Adrenal gland (tissue), 12 donors: Measurements from ENCODE around the gene SIRPB1. TPM values are rescaled to one million over a fixed set of nuclear protein-coding genes. Genes with fewer than 3 reads are reported as not detected.
"Not testable (repeated sequence)": the region's sequence is repeated elsewhere in the genome, so short reads cannot be mapped to it uniquely, and the experiment has no call there.

ENCODE experiments used
- DNase-seq, 7 donors: peaks; one replicate each; pipeline ENCODE4 v3.0.0-alpha.2; 2019 to 2020
- H3K27ac ChIP-seq, 5 donors: fragments of 200-600 bp; sonication (generic) in 4 of 5; 1 replicate in 3 of 5; 2 replicates in 2 of 5; pipeline versions ENCODE4 v1.5.1 to v1.8.0; 2016 to 2020; ENCODE audit warnings: mild to moderate bottlenecking in 1 of 5
- H3K27me3 ChIP-seq: fragments of 200-600 bp; 2 replicates; pipeline ENCODE4 v1.8.0; 2021
- H3K36me3 ChIP-seq, 2 donors: fragments of 200-600 bp; replicated peaks in 1 of 2; 1 replicate in 1 of 2; 2 replicates in 1 of 2; pipeline versions ENCODE4 v1.5.1 to v1.8.0; 2018 to 2022
- H3K4me1 ChIP-seq, 2 donors: fragments of 200-600 bp; replicated peaks in 1 of 2; 1 replicate in 1 of 2; 2 replicates in 1 of 2; pipeline versions ENCODE4 v1.5.1 to v1.8.0; 2018 to 2021
- H3K4me3 ChIP-seq, 4 donors: fragments of 200-600 bp; sonication (generic) in 3 of 4; one replicate each; pipeline ENCODE4 v1.5.1; 2016 to 2018
- H3K9me3 ChIP-seq, 3 donors: fragments of 200-600 bp; sonication (generic) in 1 of 3; replicated peaks in 1 of 3; 1 replicate in 2 of 3; 2 replicates in 1 of 3; pipeline versions ENCODE4 v1.5.1 to v1.8.0; 2016 to 2021
- POLR2A ChIP-seq, 2 donors: fragments of 450-650 bp; IDR thresholded peaks; one replicate each; pipeline ENCODE4 v1.6.1; 2017; ENCODE audit warnings: antibody characterized with exemption in 2 of 2, mild to moderate bottlenecking in 2 of 2, moderate library complexity in 1 of 2
- WGBS, 4 donors: extraction: QIAGEN DNeasy Blood & Tissue Kit in 2 of 4; methylation state at CpG; one replicate each; pipeline versions ENCODE4 v1.1.5 to v1.1.7; 2013 to 2017; 5-methylcytosine and 5-hydroxymethylcytosine counted together
- intact Hi-C, 2 donors: fragments of 100-400 bp; cut with DNase I; formaldehyde crosslinking; loops; one replicate each; pipeline versions ENCODE4 v1.14.1 to v1.15.0; 2022 to 2023
- polyA plus RNA-seq, 3 donors: library from polyadenylated mRNA; stranded (reverse); fragments of 200-250 nt in 2 of 3; fragments of 350-450 nt in 1 of 3; fragmentation: Illumina TruSeq in 1 of 3; extraction: RNeasy Lipid Tissue Mini Kit (QIAGEN cat#74804) in 1 of 3; gene quantifications; one replicate each; pipeline ENCODE4 v1.2.3, GENCODE V29; 2013 to 2014
- total RNA-seq, 9 donors: library from RNA; depleted of rRNA in 4 of 9; stranded (reverse); fragments of >200 nt in 4 of 9; fragments of 120-200 nt in 1 of 9; fragmentation: NEBNext Ultra II Directional in 1 of 9; extraction: Animal tissue kit (Norgen Biotek cat#: 25700) in 1 of 9; gene quantifications; one replicate each; pipeline versions ENCODE4 v1.1.0 to v1.2.4, GENCODE V29; 2013 to 2023
- TF ChIP-seq, protein P1 (sequence below), 6 experiments: fragments of 450-650 bp in 4 of 6; fragments of 200-600 bp in 2 of 6; sonication (generic) in 1 of 6; IDR thresholded peaks; 1 replicate in 5 of 6; 2 replicates in 1 of 6; pipeline versions ENCODE4 v1.5.1 to v1.8.0; 2016 to 2021; ENCODE audit warnings: antibody characterized with exemption in 6 of 6, mild to moderate bottlenecking in 2 of 6, moderate library complexity in 1 of 6
- donor health status: healthy with polysubstance abuse.
- donor health status: Bipolar disorder and iron deficiency.
- donor health status: DM: yes; HTN: yes; CAD: no.
- donor health status: DM: no; HTN: no; CAD: no.
- donor health status: DM: no; HTN: no; CAD: no.
- donor health status: DM: yes; HTN: yes; CAD: no.

Gene SIRPB1
- total and polyA plus RNA-seq, 12 donors = 0.49 to 15.1 (median 3.9) TPM

DNA sequence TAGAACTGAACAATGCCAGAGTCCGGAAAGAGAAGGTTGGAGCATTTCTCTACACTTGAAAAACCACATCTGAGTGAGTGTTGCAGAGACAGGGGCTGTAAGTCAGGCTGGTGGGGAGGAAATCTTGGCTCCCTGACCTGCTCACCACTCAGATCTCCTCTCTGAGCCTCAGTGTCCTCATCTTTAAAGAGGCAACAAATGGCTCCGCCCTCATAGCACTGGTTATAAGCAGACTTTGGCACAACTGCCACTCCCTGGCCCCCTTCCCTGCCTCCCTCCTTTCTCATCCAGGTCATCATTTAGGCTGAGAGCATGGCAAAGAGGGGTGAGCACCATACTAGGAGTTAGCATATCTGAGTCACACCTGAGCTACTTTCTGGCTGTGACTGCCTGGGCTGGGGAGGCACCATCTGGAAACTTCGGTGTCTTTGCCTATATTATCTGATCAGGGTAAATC, 27.2 kb upstream of the SIRPB1 start:
- Histone ChIP-seq H3K36me3 (no peaks in the 10 kb centered on the region), H3K4me1 (no peaks in the 10 kb centered on the region), H3K4me3 (no peak overlapping the region), H3K27me3 (no peaks in the 10 kb centered on the region), H3K27ac (no peak overlapping the region), H3K9me3 (no peaks in the 10 kb centered on the region)
- no peak for DNase-seq
- intact Hi-C loops = no loop called here
- TF ChIP-seq, protein P1, sequence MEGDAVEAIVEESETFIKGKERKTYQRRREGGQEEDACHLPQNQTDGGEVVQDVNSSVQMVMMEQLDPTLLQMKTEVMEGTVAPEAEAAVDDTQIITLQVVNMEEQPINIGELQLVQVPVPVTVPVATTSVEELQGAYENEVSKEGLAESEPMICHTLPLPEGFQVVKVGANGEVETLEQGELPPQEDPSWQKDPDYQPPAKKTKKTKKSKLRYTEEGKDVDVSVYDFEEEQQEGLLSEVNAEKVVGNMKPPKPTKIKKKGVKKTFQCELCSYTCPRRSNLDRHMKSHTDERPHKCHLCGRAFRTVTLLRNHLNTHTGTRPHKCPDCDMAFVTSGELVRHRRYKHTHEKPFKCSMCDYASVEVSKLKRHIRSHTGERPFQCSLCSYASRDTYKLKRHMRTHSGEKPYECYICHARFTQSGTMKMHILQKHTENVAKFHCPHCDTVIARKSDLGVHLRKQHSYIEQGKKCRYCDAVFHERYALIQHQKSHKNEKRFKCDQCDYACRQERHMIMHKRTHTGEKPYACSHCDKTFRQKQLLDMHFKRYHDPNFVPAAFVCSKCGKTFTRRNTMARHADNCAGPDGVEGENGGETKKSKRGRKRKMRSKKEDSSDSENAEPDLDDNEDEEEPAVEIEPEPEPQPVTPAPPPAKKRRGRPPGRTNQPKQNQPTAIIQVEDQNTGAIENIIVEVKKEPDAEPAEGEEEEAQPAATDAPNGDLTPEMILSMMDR (IDR thresholded peaks at IDR 0.05) = no peak
- TF ChIP-seq POLR2A (IDR thresholded peaks at IDR 0.05) = no peak
- 91 to 97% (median 94%) methylated on average over 3 of the region's 3 CpGs for WGBS, 4 donors

DNA sequence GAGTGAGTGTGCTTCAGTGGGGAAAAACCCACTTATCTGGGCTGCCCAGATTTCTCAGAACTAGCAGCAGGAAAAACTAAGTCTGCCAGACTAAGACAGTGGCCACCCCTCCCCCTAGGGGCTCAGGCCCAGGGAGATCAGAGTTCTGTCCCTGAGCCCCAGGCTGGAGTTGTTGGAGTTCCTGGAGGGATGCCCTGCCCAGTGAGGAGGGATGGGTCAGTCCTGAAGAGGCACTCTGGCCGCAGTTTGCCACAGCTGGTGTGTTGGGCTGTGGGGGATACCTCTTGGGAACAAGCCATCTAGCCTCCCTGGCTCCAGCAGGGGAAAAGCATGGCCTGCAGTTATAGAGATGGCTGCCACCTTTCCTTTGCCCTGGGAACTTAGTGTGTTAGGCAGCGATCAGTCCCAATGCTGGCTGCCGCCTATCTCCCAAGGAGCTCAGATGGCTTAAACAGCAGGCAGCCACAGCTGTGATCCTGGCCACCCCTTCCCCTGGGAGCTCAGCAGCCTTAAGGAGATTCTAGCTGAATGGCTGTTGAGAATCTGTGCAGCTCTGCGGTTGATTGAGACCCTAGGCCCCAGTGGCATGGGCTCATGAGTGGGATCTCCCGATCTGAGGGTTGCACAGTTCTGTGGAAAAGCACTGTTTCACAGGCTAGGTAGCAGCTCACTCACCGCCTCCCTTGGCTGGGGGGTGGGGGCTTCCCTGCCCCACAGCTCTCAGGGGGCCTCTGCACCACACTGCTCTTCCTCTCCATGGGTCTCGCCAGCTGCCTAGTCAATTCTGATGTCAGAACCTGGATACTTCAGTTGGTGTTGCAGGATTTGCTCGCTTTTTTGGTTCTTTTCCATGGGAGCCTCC, 24.5 kb upstream of the SIRPB1 start:
- intact Hi-C loops = no loop called here
- Histone ChIP-seq H3K4me1 (no peaks in the 10 kb centered on the region), H3K36me3 (no peaks in the 10 kb centered on the region), H3K9me3 (no peaks in the 10 kb centered on the region), H3K4me3 (no peak overlapping the region), H3K27ac (no peak overlapping the region), H3K27me3 (no peaks in the 10 kb centered on the region)
- 70 to 90% (median 85%) methylated on average over 2 to 8 of the region's 8 CpGs for WGBS, 4 donors
- no peak for TF ChIP-seq POLR2A (IDR thresholded peaks at IDR 0.05)
- TF ChIP-seq, protein P1 (IDR thresholded peaks at IDR 0.05) = no peak
- DNase-seq = no peak

DNA sequence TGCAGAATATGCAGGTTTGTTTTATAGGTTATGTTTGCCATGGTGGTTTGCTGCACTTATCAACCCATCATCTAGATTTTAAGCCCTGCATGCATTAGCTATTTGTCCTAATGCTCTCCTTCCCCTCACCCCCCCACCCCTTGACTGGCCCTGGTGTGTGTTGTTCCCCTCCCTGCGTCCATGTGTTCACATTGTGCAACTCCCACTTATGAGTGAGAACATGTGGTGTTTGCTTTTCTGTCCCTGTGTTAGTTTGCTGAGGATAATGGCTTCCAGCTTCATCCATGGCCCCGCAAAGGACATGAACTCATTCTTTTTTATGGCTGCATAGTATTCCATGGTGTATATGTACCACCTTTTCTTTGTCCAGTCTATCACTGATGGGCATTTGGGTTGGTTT, 18.8 kb upstream of the SIRPB1 start:
- DNase-seq, H3K27ac ChIP-seq, H3K4me1 ChIP-seq, H3K4me3 ChIP-seq, H3K36me3 ChIP-seq, H3K27me3 ChIP-seq, H3K9me3 ChIP-seq, intact Hi-C loops: not testable (repeated sequence)
- 78 to 83% (median 81%) methylated on average over 2 of the region's 2 CpGs for WGBS, 4 donors

DNA sequence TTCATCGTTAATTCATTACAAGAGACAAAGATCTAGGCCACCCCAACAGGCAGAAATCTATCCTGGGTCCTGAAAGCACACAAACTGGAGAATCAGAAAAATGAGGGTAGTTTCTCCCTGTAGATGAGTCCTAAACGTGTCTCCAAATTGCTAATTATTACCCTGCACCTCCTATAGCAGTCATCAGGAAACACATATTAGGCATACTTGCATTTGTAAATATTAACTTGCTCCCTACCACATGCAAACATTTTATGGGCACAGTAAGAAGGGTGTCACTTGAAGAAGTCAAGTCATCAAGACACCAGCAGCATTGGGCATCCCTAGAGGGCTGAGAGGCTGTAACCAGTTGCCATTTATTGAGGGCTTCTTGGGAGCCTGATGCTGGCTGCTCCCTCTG, 17.9 kb upstream of the SIRPB1 start:
- WGBS, 4 donors = 63 to 68% (median 68%) methylated on average over 2 of the region's 2 CpGs
- intact Hi-C loops = no loop called here

More for the DNA sequence above, 17.9 kb upstream of the SIRPB1 start:
- H3K36me3 ChIP-seq = no peaks in the 10 kb centered on the region
- no peaks in the 10 kb centered on the region for H3K27me3 ChIP-seq
- no peak for TF ChIP-seq POLR2A (IDR thresholded peaks at IDR 0.05)
- TF ChIP-seq, protein P1 (IDR thresholded peaks at IDR 0.05) = no peak
- no peak overlapping the region for H3K27ac ChIP-seq
- H3K4me3 ChIP-seq = no peak overlapping the region
- H3K9me3 ChIP-seq = no peaks in the 10 kb centered on the region
- no peaks in the 10 kb centered on the region for H3K4me1 ChIP-seq
- DNase-seq = no peak
